HepG2 (cell line): Measurements from ENCODE around the gene KRTAP1-1. TPM values are rescaled to one million over a fixed set of nuclear protein-coding genes. Genes with fewer than 3 reads are reported as not detected.
A peak's percentile ranks its signal among the peaks of the same experiment; 100 is the strongest.

Source experiments
- HOXA9 ChIP-seq: sonication (generic); formaldehyde crosslinking; IDR thresholded peaks from 2 replicates; pipeline ENCODE4 v1.8.1; 2022; ENCODE audit warnings: missing genetic modification reagents, mild to moderate bottlenecking, moderate library complexity, borderline replicate concordance
- IRF1 ChIP-seq: sonication (generic); formaldehyde crosslinking; IDR thresholded peaks from 2 replicates; pipeline ENCODE4 v1.4.0; 2020; ENCODE audit warnings: low read depth, mild to moderate bottlenecking, missing genetic modification reagents
- JARID2 ChIP-seq: sonication (generic); formaldehyde crosslinking; IDR thresholded peaks from 2 replicates; pipeline ENCODE4 v1.8.1; 2023; ENCODE audit warnings: missing genetic modification reagents, inconsistent platforms; ENCODE audit not compliant: insufficient replicate concordance
- MEF2D ChIP-seq: sonication (generic); formaldehyde crosslinking; IDR thresholded peaks from 2 replicates; pipeline ENCODE4 v1.5.1; 2020; ENCODE audit warnings: mild to moderate bottlenecking, missing genetic modification reagents
- NFRKB ChIP-seq: fragments of 450-650 bp; IDR thresholded peaks from 2 replicates; pipeline ENCODE4 v1.6.1; 2017
- PBX3 ChIP-seq: sonication (generic); formaldehyde crosslinking; IDR thresholded peaks from 2 replicates; pipeline ENCODE4 v1.8.1; 2023; ENCODE audit warnings: missing genetic modification reagents, inconsistent platforms, borderline replicate concordance
- PCBP1 ChIP-seq: fragments of 200-400 bp; formaldehyde crosslinking; IDR thresholded peaks from 2 replicates; pipeline ENCODE4 v1.6.1; 2017; ENCODE audit warnings: mild to moderate bottlenecking, low read depth, low read length, borderline replicate concordance
- PRDM15 ChIP-seq: sonication (generic); formaldehyde crosslinking; IDR thresholded peaks from 2 replicates; pipeline ENCODE4 v1.4.0; 2020; ENCODE audit warnings: missing genetic modification reagents
- RFX5 ChIP-seq: IDR thresholded peaks from 2 replicates; pipeline ENCODE4 v1.6.1; 2011; ENCODE audit warnings: low read depth, low read length, improper control_type of control experiment
- RXRB ChIP-seq: IDR thresholded peaks from 2 replicates; pipeline ENCODE4 v1.6.1; 2016; ENCODE audit warnings: borderline replicate concordance, missing genetic modification reagents, missing compliant biosample characterization
- SETDB1 ChIP-seq: sonication (generic); formaldehyde crosslinking; IDR thresholded peaks from 2 replicates; pipeline ENCODE4 v1.5.1; 2020; ENCODE audit warnings: missing genetic modification reagents, mild to moderate bottlenecking, borderline replicate concordance
- SIN3A ChIP-seq: IDR thresholded peaks from 2 replicates; pipeline ENCODE4 v1.6.1; 2011; ENCODE audit warnings: low read depth, mild to moderate bottlenecking, control low read depth, low read length, borderline replicate concordance
- SP5 ChIP-seq: IDR thresholded peaks from 2 replicates; pipeline ENCODE4 v1.6.1; 2016; ENCODE audit warnings: low read depth, borderline replicate concordance
- SPEN ChIP-seq: sonication (generic); formaldehyde crosslinking; IDR thresholded peaks from 2 replicates; pipeline ENCODE4 v1.5.1; 2020; ENCODE audit warnings: low read depth, mild to moderate bottlenecking, missing genetic modification reagents
- TGIF2 ChIP-seq: IDR thresholded peaks from 2 replicates; pipeline ENCODE4 v1.6.1; 2016; ENCODE audit warnings: control low read depth, missing compliant biosample characterization
- ZBTB26 ChIP-seq: IDR thresholded peaks from 2 replicates; pipeline ENCODE4 v1.6.1; 2016; ENCODE audit warnings: missing compliant biosample characterization, missing genetic modification reagents, borderline replicate concordance
- ZFYVE20 ChIP-seq: sonication (generic); formaldehyde crosslinking; IDR thresholded peaks from 2 replicates; pipeline ENCODE4 v1.8.0; 2023; ENCODE audit warnings: low read depth, mild to moderate bottlenecking, moderate library complexity, missing genetic modification reagents, borderline replicate concordance
- ZNF337 ChIP-seq: sonication (generic); formaldehyde crosslinking; IDR thresholded peaks from 2 replicates; pipeline ENCODE4 v1.5.1; 2020; ENCODE audit warnings: missing genetic modification reagents, low read depth, mild to moderate bottlenecking, borderline replicate concordance
- ZNF383 ChIP-seq: sonication (generic); formaldehyde crosslinking; IDR thresholded peaks from 2 replicates; pipeline ENCODE4 v1.4.0; 2020; ENCODE audit warnings: missing genetic modification reagents, mild to moderate bottlenecking, borderline replicate concordance
- ZNF644 ChIP-seq: IDR thresholded peaks from 2 replicates; pipeline ENCODE4 v1.6.1; 2016; ENCODE audit warnings: low read depth
- ZNF703 ChIP-seq: sonication (generic); formaldehyde crosslinking; IDR thresholded peaks from 2 replicates; pipeline ENCODE4 v1.5.1; 2020; ENCODE audit warnings: missing genetic modification reagents, mild to moderate bottlenecking, moderate library complexity, borderline replicate concordance
- ZNF720 ChIP-seq: sonication (generic); formaldehyde crosslinking; IDR thresholded peaks from 2 replicates; pipeline ENCODE4 v1.4.0; 2020; ENCODE audit warnings: missing genetic modification reagents
- polyA plus RNA-seq, 8 experiments: library from polyadenylated mRNA; depleted of rRNA in 3 of 8; stranded (reverse) in 7 of 8; unstranded in 1 of 8; fragments of >200 nt; fragmentation: Illumina TruSeq in 4 of 8; extraction: Trizol in 4 of 8; gene quantifications; 2 replicates each; pipeline versions ENCODE4 v1.2.1 to v1.2.3, GENCODE V29; 2011 to 2016; ENCODE audit warnings: low read depth in 4 of 8, missing spikeins in 1 of 8, mixed read lengths in 1 of 8; ENCODE audit not compliant: insufficient read depth in 1 of 8
- total RNA-seq, 5 experiments: library from RNA; depleted of rRNA; stranded (reverse); fragments of >200 nt; fragmentation: Illumina TruSeq; extraction: Trizol; gene quantifications; 2 replicates each; pipeline ENCODE4 v1.2.3, GENCODE V29; 2016; ENCODE audit warnings: low read depth in 1 of 5

Gene KRTAP1-1
- total and polyA plus RNA-seq, 2 of the 13 experiments (the other 11 are each of a cell fraction or from before 2014, with no cell fraction given): not detected

DNA sequence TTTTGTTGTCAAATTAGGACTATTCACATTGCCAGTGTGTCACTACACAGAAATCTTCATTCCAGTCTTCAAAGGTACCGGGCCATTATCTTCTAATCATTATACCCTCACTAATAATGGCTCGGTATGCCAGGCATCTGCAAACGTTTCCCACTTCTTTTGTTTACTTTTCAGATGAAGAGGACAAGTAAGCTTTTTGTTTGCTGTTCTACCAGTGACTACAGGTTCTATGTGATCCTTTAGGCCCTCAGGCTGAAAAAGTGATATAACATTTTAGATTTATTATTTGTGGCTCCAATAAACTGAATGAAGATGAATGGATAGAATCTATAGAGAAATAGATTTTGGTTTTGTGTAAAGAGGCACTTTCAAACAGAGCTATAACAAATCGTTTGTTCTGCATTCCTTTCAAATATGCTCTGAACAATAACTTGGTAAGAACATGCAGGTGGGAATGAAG lies 31.9 kb downstream of the KRTAP1-1 start (continued):
- TF ChIP-seq PRDM15 (no peak; the same call in 1 of the 2 replicates), ZFYVE20 (CRISPR knock-in tag) (no peak), ZNF644 (CRISPR knock-in tag) (peak; percentile 32; the same call in 1 of the 2 replicates), ZNF383 (CRISPR knock-in tag) (no peak), IRF1 (CRISPR knock-in tag) (no peak), MEF2D (CRISPR knock-in tag) (peak; percentile 67), ZNF703 (CRISPR knock-in tag) (no peak; the same call in 1 of the 2 replicates), ZBTB26 (CRISPR knock-in tag) (no peak), PCBP1 (no peak), HOXA9 (CRISPR knock-in tag) (no peak), NFRKB (no peak), RFX5 (no peak), SIN3A (no peak), SPEN (no peak), RXRB (CRISPR knock-in tag) (peak; percentile 84), ZNF720 (CRISPR knock-in tag) (no peak), ZNF337 (no peak), JARID2 (no peak), TGIF2 (CRISPR knock-in tag) (no peak), SETDB1 (no peak), SP5 (peak; percentile 37; the same call in 1 of the 2 replicates), PBX3 (CRISPR knock-in tag) (no peak)
